HG02970 (cell line): ENCODE data around the gene AQR.
"Not testable (repeated sequence)": the region's sequence is repeated elsewhere in the genome, so short reads cannot be mapped to it uniquely, and the experiment has no call there.

Experiments
- ATAC-seq: cut with Tn5 transposase; IDR thresholded peaks from one replicate; pipeline ENCODE4 v1.9.1; 2021; ENCODE audit warnings: mild to moderate bottlenecking, moderate library complexity, moderate number of reproducible peaks; ENCODE audit not compliant: unreplicated experiment, low FRiP score

AQR gene

DNA sequence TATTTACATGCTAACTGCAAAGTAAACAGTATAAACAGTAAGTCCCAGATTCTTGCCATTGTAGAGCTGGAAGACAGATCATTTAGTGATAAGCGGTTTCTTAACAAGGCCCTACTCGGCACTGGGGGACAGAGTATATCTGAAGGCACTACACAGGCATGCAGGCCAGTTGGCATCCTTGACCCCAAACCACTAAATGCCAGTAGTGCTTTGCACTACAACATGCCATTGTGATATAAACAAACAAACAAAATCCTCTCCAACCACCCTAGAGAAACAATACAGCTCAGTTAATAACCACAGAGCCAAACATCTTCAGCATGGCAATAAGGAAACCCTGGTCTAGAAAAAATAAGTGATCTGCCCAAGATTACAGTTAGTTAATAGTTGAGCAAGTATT, 5.3 kb downstream of the AQR start:
- ATAC-seq, result no peak

DNA sequence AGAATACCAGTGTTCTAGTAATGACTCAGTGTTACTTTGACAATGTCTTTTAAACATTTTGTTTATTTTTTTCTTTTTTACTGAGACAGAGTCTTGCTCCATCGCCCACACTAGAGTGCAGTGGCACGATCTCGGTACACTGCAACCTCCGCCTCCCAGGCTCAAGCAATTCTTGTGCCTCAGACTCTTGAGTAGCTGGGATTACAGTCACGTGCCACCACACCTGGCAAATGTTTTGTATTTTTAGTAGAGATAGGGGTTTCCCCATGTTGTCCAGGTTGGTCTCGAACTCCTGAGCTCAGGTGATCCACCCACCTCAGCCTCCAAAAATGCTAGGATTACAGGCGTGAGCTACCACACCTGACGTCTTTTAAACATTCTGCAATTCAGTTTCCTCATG, 15.7 kb downstream of the AQR start:
- ATAC-seq, result no peak

DNA sequence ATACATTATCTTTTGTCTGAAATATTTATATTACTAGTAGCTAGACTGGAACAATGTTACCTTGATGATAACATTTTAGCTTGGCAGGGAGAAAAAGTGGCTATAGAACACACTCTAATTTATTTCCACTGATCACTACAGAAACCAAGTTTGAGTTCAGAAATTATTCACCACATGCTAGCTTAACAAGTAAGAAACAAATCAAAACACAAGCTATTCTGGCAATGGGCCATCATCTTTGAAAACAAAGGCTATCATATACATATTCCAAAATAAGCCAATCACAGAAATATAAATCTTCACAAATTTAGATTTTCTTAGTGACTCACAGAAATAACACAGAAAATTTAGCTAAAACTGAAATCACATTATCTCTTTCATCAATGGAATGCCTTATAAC, 17.1 kb downstream of the AQR start:
- ATAC-seq, result no peak

DNA sequence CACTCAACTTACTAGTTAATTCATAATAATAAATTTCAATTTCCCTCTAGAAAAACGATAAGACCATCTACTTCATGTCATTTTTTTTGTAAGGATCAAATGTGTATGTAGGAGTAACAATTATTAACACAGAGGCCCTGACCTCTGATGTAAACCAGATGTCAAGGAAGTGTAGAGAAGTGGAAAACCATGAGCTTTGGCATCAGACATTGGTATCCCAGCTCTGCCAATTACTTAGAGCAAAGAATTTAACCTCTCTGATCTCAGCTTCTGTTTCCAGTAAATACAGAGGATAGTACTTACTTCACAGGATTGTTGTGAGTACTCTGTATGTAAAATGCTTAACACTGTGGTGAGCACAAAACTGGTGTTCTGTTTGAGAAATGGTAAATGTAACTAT, 17.5 kb downstream of the AQR start:
- no peak for ATAC-seq

DNA sequence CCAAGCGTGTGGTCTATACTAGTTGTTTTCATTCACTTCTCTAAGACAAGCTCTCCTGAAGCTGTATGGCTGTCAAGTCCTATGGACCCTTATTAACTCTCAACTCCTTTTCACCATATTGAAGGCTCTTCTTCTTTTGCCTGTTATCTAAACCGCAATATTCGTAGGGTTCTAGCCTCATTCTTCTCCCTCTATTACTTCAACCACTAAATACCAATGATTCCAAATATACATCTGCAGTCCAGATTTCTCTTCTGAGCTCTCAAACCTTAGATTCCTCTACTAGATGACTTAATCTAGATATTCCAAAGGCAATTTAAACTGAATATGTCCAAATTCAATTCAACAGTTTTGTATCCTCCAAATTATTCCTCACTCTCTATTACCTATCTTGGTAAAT, 24.6 kb downstream of the AQR start:
- ATAC-seq, result no peak

DNA sequence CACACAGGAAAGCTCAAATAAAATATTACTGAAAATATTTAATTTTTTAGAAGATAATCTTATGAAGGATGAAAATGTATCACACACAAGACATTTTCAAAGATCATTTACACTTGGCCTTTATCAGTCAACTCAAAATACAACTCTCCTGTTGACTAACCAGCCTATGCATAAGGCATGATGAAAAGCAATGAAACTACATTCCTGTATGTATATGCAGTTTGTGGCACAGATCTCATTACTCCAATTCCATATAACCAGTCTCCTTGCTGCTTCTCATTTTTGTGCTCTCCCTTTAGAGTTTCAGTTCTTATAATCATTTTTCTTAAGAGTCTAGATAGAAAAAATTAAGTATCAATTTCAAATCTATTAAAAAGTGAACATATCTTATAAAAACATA, 25.8 kb downstream of the AQR start:
- no peak for ATAC-seq

DNA sequence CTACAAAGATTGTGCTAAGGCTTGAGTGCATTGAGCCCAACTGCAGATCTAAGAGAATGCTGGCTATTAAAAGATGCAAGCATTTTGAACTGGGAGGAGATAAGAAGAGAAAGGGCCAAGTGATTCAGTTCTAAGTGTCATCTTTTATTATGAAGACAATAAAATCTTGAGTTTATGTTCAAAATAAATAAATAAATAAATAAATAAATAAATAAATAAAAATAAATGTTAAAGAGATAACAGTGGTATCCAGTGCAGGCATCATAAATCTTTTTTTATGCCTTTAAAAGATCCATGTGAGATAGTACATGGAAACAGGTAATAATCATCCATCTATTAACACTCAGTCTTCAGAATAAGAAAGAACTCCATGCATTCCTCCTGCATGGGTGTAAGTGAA, 26.3 kb downstream of the AQR start:
- ATAC-seq, result not testable (repeated sequence)

DNA sequence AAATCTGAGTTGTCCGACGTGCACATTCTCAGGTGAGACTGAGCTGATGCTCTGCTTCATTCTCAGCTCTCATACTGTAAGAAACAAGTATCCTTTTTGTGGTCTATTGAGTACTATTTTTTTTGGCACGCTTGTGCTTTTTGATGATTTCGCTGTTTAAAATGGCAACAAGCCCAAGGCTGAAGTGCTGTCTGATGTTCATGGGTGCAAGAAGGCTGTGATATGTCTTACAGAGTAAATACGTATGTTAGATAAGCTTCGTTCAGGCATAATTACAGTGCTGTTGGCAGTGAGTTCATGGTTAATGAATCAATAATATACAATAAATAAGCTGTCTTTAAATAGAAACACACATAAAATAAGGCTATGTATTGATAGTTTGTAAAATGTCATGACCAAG, 27.2 kb downstream of the AQR start:
- ATAC-seq, result no peak

DNA sequence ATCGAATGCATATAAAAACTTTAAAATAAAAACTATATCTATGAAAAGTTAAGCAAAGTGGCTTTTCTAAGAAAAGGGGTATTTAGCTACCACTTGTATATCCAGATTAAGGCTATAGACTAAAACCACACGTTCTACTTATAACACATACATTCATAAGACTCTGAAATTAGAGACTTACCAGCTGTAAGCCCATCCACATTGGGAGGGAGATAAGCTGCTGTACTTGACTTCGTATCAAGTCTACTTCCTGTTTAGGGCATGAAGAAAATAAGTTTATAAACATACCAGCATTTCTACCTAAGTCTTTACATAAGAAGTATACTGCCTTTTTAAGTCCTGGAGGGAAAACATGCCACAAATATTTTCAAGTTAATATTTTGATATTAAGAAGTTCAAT, 27.7 kb downstream of the AQR start:
- ATAC-seq, result no peak

DNA sequence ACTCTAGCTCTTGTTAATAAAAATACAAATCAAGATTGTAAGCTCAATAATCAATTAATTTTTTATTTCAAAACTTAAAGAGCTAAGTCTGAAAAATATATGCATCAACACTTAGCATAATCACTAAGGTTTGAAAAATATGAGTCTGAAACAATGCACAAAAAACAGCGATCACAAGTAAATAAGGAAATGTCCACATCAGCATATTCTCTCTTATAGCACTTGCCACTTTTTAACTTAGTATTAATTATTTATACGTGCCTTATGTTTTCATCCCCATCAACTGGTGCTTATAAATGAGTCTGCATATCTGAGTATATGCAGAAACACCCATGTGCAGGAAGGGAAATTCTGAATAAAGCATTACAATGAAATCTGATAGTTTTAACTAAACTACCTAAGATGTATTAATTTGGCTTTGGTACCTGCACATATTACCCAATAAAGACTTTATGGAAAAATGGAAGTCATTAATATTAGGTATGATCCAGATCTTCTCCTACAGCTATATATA, 28.3 kb downstream of the AQR start:
- no peak for ATAC-seq

DNA sequence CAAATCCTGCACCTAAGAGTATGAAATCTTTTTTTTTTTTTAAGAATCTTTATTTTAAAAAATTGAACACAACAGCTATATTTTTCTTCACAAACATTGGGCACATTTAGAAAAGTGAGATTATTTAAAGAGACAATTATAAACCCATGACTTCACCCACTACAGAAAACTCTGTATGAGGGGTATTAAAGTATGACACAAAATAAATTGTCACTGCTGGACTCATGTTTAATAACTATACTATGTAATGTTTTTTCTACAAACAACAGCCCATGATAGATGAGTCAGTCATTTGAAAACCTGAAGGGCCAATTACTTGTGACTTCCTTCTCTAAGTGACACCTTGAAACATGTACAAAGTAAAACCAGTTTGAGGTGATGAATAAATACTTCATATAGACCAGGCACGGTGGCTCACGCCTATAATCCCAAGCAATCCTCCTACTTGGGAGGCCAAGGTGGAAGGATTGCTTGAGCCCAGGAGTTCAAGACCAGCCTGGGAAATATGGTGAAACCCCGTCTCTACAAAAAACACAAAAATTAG, 36.0 kb downstream of the AQR start:
- ATAC-seq, result no peak

DNA sequence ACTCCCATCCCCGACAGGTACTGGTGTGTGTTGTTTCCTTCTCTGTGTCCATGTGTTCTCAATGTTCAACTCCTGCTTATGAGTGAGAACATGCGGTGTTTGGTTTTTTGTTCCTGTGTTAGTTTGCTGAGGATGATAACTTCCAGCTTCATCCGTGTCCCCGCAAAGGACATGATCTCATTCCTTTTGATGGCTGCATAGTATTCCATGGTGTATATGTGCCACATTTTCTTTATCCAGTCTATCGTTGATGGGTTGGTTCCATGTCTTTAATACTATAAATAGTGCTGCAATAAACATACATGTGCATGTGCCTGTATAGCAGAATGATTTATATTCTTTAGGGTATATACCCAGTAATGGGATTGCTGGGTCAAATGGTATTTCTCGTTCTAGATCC, 41.2 kb downstream of the AQR start:
- not testable (repeated sequence) for ATAC-seq

DNA sequence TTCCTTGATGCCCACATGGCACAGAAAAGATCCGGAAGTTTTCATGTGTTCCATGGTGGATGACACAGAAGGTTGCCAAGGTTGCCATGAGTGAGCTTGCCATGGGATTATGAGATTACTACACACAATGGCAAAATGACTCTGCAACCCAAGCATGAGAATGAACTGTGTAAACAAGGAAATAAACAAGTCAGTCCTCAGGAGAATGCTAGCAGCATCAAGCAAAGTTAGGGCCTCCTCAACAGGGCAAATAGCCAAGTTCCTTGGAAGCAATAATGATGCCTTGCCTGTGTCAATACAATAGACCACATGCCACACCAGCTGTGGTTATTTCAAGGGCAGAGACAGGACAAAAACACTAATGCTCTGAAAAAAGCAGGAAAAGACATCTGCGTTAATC, 41.8 kb downstream of the AQR start:
- ATAC-seq, result no peak

DNA sequence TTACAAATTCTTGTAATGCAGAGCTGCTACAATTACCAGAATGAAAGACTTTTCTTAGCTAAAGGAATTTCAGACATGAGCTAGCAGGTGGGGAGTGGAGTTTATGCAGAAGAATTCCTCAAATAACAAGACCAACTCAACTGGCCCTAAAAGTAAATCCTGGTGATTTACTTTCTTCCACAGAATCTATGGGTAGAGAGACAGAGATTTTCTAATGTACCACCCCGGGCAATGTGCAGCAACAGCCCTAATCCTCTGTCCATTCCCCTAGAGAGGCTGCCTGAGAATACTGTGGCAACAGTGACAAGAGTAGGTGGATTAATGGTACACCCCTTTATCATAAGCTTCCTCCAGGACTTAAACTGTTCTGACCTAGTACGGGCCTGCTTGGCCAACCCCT, 55.2 kb downstream of the AQR start:
- no peak for ATAC-seq

DNA sequence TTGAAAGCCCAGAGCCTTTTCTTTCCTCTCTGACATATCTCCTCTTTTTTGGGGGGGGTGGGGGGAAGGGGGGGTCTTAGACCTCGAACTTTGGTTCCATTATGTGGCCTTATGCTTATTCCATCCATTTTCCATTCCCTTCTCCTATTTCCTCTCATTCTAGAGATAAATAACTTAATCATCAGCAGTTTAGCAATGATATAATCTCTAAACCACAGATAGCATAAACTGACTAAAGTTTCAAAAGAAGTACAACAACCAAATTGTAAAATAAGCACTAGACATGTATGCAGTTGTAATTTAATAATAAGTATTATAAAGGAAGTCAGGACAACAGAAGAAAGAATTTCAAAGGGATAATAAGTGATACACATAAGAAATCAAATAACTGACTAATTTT, 64.5 kb downstream of the AQR start:
- ATAC-seq, result no peak

DNA sequence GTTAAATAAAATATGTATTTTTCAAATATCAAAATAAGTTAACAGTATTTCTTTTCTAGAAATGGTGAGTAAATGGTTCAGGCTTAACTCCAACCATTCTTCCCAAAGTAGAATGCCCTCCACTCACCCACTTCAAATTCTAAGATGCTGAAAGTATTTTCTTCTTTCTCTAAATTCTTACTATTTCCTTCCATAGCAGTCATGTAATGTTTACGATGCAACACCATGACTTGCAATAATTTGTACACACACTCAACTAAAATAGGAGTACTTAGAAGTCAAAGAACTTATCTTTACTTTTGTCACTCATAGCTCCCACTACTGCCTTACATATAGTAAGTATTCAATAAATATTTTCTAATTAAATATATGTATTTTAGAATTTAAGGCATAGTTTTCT, 65.0 kb downstream of the AQR start:
- no peak for ATAC-seq

DNA sequence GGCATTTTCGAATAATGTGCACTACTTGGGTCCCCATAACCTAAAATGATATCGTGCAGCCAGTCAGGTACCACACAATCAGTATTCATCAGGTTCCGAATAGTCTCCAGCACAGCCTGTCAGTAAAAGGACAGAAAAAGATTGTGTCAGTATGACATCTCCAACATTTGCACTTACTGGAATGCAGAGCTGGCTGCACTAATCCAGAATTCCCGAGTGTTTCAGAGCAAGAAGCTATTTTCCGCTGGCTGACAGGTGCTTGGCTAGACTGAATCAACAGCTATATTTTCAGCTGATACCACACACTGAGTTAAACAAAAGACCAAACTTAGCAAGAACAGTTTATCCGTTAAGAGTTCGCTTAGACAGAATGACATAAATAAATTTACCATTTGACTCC, 68.8 kb downstream of the AQR start:
- no peak for ATAC-seq

DNA sequence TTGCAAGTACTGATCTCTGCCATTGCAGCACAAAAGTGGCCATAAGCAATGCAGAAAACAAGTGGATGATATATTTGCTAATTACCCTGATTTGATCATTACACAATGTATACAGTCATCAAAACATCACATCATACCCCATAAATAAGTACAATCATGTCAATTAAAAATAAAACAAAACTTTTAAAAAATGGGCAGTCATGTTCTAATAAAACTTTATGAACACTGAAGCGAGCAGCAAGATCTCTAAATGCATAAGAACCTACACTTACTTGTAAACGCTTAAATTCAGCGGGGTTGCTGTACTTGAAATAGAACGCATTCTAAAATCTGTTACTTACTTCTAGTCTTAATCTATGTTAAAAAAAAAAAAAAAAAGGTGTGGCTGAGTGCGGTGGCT, 73.4 kb downstream of the AQR start:
- ATAC-seq, result no peak

DNA sequence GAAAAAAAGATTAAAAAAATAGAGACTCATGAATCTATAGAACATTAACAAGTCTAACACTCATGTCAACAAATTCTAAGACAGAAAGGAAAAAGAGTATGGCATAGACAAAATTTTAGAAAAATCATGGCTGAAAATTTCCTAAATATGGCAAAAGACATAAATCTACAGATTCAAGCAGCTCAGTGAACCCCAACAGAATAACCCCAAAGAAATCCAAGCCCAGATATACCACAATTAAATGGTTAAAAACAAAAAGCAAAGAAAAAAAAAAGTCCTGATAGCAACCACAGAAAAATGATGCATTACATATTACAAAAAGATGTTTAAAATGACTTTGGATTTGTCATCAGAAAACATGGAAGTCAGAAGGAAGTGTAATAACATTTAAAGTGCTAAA, 75.6 kb downstream of the AQR start:
- ATAC-seq, result no peak

DNA sequence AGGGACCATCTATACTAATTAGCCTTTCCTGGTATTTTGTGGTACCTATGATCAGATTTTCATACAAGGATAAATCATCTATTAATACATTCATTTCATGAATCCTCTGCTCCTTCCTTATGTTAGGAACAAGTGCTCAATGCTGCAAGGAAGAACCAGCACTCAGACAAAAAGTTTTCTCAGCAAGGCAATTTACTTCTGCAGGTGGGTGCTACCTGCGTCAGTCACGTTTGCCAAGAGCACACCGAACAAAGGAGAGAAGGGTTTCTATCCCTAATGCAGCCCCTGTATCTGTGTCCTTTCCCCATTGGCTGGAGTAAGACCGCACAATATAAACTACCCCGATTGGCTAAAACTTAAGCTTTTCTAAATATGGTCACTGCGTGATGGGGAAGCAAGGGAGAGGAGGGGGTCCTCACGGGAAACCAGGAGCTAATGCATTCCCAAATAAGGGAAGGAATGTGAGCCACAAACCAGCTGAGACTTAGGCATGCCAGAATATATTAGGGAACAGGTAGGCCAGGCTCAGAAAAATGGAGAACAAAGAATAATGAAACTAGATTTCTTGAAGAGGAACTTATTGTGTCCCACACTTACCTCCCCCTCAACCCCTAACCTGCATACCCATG, 76.5 kb downstream of the AQR start:
- no peak for ATAC-seq

DNA sequence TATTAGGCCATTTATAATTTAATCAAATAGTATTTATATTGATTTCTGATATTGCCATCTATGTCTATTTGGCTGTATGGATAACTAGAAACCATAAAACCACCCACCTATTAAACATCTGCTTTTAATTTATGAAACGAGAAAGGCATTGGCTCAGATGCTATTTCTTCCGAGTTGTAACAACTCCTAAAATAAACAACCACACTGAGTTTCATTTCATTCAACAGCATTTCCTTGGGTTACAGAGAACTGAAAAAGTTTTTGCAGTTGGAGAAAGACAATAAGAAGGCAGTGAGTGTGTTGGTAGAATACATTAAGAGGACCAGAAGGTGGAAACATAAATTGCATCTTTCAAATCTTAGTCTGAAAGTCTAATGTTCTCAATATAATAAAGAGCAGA, 79.1 kb downstream of the AQR start:
- no peak for ATAC-seq

DNA sequence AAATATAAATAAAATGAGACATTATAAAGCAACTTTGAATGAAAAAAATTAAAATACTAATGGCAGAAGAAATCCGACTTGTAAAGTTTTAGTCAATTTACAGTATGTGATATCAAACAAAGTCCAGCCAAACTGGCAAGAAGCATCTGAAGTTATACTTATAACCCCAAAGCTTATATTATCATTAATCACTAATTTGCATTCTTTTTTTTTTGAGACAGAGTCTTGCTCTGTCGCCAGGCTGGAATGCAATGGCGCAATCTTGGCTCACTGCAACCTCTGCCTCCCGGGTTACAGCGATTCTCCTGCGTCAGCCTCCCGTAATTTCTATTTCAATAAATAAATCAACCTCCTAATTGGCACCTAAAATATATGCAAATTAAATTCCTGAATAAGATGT, 80.1 kb downstream of the AQR start:
- no peak for ATAC-seq

DNA sequence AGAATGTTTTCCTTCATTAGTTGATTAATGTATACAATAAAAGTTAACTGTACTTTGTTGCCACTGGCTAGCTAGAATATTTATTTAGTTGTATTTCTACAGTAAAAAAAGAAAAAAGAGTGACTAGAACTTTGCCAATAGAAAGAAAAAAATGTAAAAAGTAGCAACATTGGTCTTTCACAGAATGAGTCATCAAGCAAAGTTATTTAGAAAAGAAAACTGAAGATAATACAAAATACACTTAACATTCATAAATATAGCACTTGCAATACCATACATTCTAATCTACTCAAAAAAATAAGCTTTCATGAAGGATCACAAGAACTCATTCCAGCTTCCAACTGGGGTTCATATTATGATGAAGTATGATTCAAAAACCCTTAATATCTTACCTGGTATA, 83.4 kb downstream of the AQR start:
- no peak for ATAC-seq
